OCI-LY7 (cell line): ENCODE measurements around the gene DTNB. TPM values are rescaled to one million over a fixed set of nuclear protein-coding genes. Genes with fewer than 3 reads are reported as not detected.
"Not testable (repeated sequence)": the region's sequence is repeated elsewhere in the genome, so short reads cannot be mapped to it uniquely, and the experiment has no call there.

Experiments used
- BruUV-seq: library from RNA; stranded (reverse); fragments of 400-500 nt; replicated peaks from 2 replicates; lab custom pipeline; 2021; lab: Mats Ljungman, UMichigan
- CTCF ChIA-PET: fragments of 300-600 bp; sonication (Branson Sonifier 250); formaldehyde crosslinking; loops from one replicate; lab custom pipeline; 2022; ENCODE audit warnings: antibody characterized with exemption; ENCODE audit not compliant: unreplicated experiment; lab: Charles Lee
- POLR2A ChIA-PET: fragments of 300-600 bp; sonication (Branson Sonifier 250); formaldehyde crosslinking; loops from one replicate; lab custom pipeline; 2022; ENCODE audit warnings: antibody characterized with exemption; lab: Charles Lee
- DNase-seq: peaks from one replicate; pipeline ENCODE4 v3.0.0-alpha.2; 2015; ENCODE audit warnings: low spot score
- H2AFZ ChIP-seq: fragments of 200-600 bp; sonication (generic), shearing (Covaris generic); 2 replicates; pipeline ENCODE4 v1.6.1; 2014; ENCODE audit warnings: mild to moderate bottlenecking, antibody characterized with exemption, low read length, moderate library complexity
- H3K27ac ChIP-seq: fragments of 200-600 bp; sonication (generic); 2 replicates; pipeline ENCODE4 v1.5.1; 2014; ENCODE audit warnings: mixed run types, low read depth, mild to moderate bottlenecking, moderate library complexity, low read length, inconsistent platforms; ENCODE audit not compliant: poor library complexity, severe bottlenecking
- H3K36me3 ChIP-seq: fragments of 200-600 bp; sonication (generic); 2 replicates; pipeline ENCODE4 v1.6.1; 2014; ENCODE audit warnings: mild to moderate bottlenecking, antibody characterized with exemption, low read length, moderate library complexity, mixed read lengths; ENCODE audit not compliant: insufficient read depth
- H3K4me1 ChIP-seq: fragments of 200-600 bp; sonication (generic); 2 replicates; pipeline ENCODE4 v1.5.1; 2014; ENCODE audit warnings: mild to moderate bottlenecking, low read length; ENCODE audit not compliant: insufficient read depth, poor library complexity, severe bottlenecking
- H3K4me2 ChIP-seq: fragments of 200-600 bp; sonication (generic); 2 replicates; pipeline ENCODE4 v1.6.1; 2014; ENCODE audit warnings: mild to moderate bottlenecking, low read length
- H3K4me3 ChIP-seq: fragments of 200-600 bp; sonication (generic); 2 replicates; pipeline ENCODE4 v1.5.1; 2014; ENCODE audit warnings: mild to moderate bottlenecking, low read depth, low read length; ENCODE audit not compliant: poor library complexity, severe bottlenecking
- H3K79me2 ChIP-seq: fragments of 200-600 bp; sonication (generic); 2 replicates; pipeline ENCODE4 v1.6.1; 2016; ENCODE audit warnings: low read depth, mild to moderate bottlenecking, low read length, moderate library complexity, mixed read lengths; ENCODE audit not compliant: insufficient read depth
- H3K9me2 ChIP-seq: fragments of 200-600 bp; sonication (generic); 2 replicates; pipeline ENCODE4 v1.6.1; 2016; ENCODE audit warnings: mild to moderate bottlenecking, low read length, mixed read lengths; ENCODE audit not compliant: insufficient read depth
- H3K9me3 ChIP-seq: fragments of 200-600 bp; sonication (generic); 2 replicates; pipeline ENCODE4 v1.6.1; 2014; ENCODE audit warnings: mild to moderate bottlenecking, mixed run types, low read length, mixed read lengths
- H4K20me1 ChIP-seq: fragments of 200-600 bp; sonication (generic); 2 replicates; pipeline ENCODE4 v1.6.1; 2014; ENCODE audit warnings: mild to moderate bottlenecking, antibody characterized with exemption, low read length, moderate library complexity, mixed read lengths; ENCODE audit not compliant: insufficient read depth
- CTCF ChIP-seq: fragments of 200-600 bp; sonication (generic); conservative IDR thresholded peaks from 2 replicates; pipeline ENCODE4 v1.5.1; 2014; ENCODE audit warnings: mild to moderate bottlenecking, antibody characterized with exemption, low read length, moderate library complexity, mixed read lengths
- EZH2phosphoT487 ChIP-seq: fragments of 200-600 bp; sonication (generic); IDR thresholded peaks from 2 replicates; pipeline ENCODE4 v1.6.1; 2018; ENCODE audit warnings: low read depth, borderline replicate concordance, mild to moderate bottlenecking, mixed run types, antibody characterized with exemption, low read length, moderate library complexity, mixed read lengths
- intact Hi-C: fragments of 100-400 bp; cut with micrococcal nuclease; formaldehyde crosslinking; loops from one replicate; pipeline ENCODE4 v1.10.0; 2022; ENCODE audit not compliant: unreplicated experiment
- total RNA-seq, 2 experiments: library from RNA; depleted of rRNA in 1 of 2; stranded (reverse); fragments of >200 nt in 1 of 2; shearing (Covaris generic) in 1 of 2; gene quantifications; 2 replicates each; pipeline ENCODE4 v1.2.3, GENCODE V29; 2014 to 2022

Gene DTNB
- total RNA-seq, 2 experiments from 2014 or later = 16.1 to 28.3 TPM

- intact Hi-C loops = loop anchor here (2.0 kb wide), 1 partner anchor 117 kb away; no protein-coding TSS in a partner anchor
- H3K4me1 ChIP-seq = peaks cover 95% of the 10 kb centered on the region
These were observed 267.6 kb downstream of the DTNB start for GRCh38 chr2:25405611-25406295.

GRCh38 chr2:25403120-25403760 lies 270.1 kb downstream of the DTNB start:
- peak overlapping the region; percentile 97 for H3K27ac ChIP-seq
- not testable (repeated sequence) for H2AFZ ChIP-seq, H3K36me3 ChIP-seq, BruUV-seq, H3K79me2 ChIP-seq, H4K20me1 ChIP-seq, H3K9me2 ChIP-seq, H3K9me3 ChIP-seq
- peak; percentile 91 for DNase-seq
- CTCF ChIA-PET = interaction anchor here (1.0 to 1.4 kb wide), 2 partner anchors 15 to 16 kb away, joined by 3 read pairs; no protein-coding TSS in a partner anchor
- H3K4me1 ChIP-seq = peaks cover 96% of the 10 kb centered on the region
- peak overlapping the region; percentile 39 for H3K4me3 ChIP-seq
- intact Hi-C loops = loop anchor here (5.0 kb wide), 1 partner anchor 164 kb away; no protein-coding TSS in a partner anchor
- H3K4me2 ChIP-seq = peak overlapping the region; percentile 71
- POLR2A ChIA-PET = interaction anchor here (0.8 to 6.6 kb wide), 7 partner anchors 7 to 109 kb away, joined by 3 to 110 read pairs (median 6); no protein-coding TSS in a partner anchor

More at GRCh38 chr2:25405611-25406295, 267.6 kb downstream of the DTNB start:
- no peak overlapping the region for H3K27ac ChIP-seq
- no TSS peak for BruUV-seq
- no peak overlapping the region for H3K4me2 ChIP-seq
- H2AFZ ChIP-seq = no peak overlapping the region
- DNase-seq = no peak
- no peaks in the 10 kb centered on the region for H3K36me3 ChIP-seq
- ChIA-PET POLR2A (interaction anchor here (0.7 to 6.6 kb wide), 2 partner anchors 13 to 88 kb away, joined by 3 to 110 read pairs; no protein-coding TSS in a partner anchor), CTCF (no interaction called here)
- H3K79me2 ChIP-seq = no peaks in the 10 kb centered on the region
- TF ChIP-seq EZH2phosphoT487 (no peak), CTCF (no peak)
- H3K9me2 ChIP-seq = no peaks in the 10 kb centered on the region
- no peaks in the 10 kb centered on the region for H4K20me1 ChIP-seq
- no peaks in the 10 kb centered on the region for H3K9me3 ChIP-seq
- no peak overlapping the region for H3K4me3 ChIP-seq

GRCh38 chr2:25402477-25402876 lies 270.9 kb downstream of the DTNB start:
- H3K36me3 ChIP-seq = no peaks in the 10 kb centered on the region
- peak overlapping the region; percentile 71 for H3K4me2 ChIP-seq
- peaks cover 99% of the 10 kb centered on the region for H3K4me1 ChIP-seq
- no peaks in the 10 kb centered on the region for H3K9me3 ChIP-seq
- peak overlapping the region; percentile 39 for H3K4me3 ChIP-seq
- POLR2A ChIA-PET = interaction anchor here (0.8 to 6.6 kb wide), 10 partner anchors 8 to 112 kb away, joined by 3 to 110 read pairs (median 6); no protein-coding TSS in a partner anchor
- no TSS peak for BruUV-seq
- peak; percentile 96 for DNase-seq
- no peak for TF ChIP-seq CTCF
- no peak for TF ChIP-seq EZH2phosphoT487
- H3K9me2 ChIP-seq = no peaks in the 10 kb centered on the region
- H3K79me2 ChIP-seq = no peaks in the 10 kb centered on the region
- peak overlapping the region; percentile 97 for H3K27ac ChIP-seq
- intact Hi-C loops = loop anchor here (1.0 to 5.0 kb wide), 5 partner anchors 17 to 165 kb away; no protein-coding TSS in a partner anchor
- H4K20me1 ChIP-seq = no peaks in the 10 kb centered on the region
- CTCF ChIA-PET = interaction anchor here (0.7 to 2.4 kb wide), 5 partner anchors 8 to 19 kb away, joined by 3 to 18 read pairs (median 3); no protein-coding TSS in a partner anchor
- H2AFZ ChIP-seq = peak overlapping the region; percentile 58; the same call in 1 of the 2 replicates
